GM18951 (cell line): ENCODE measurements around the gene ADAMTS1.

Source experiments
- POLR2A ChIP-seq: IDR thresholded peaks from 4 replicates; pipeline ENCODE4 v1.6.1; 2011; ENCODE audit warnings: mild to moderate bottlenecking; ENCODE audit not compliant: insufficient read length, insufficient read depth; ENCODE audit errors: extremely low read depth
- in situ Hi-C: fragments of 300-500 bp; cut with MboI; formaldehyde crosslinking; loops from one replicate; pipeline ENCODE4 v1.12.0; 2022; ENCODE audit warnings: low sequenced_read_pairs, mixed read lengths, inconsistent platforms; ENCODE audit not compliant: unreplicated experiment

The ADAMTS1 gene

DNA sequence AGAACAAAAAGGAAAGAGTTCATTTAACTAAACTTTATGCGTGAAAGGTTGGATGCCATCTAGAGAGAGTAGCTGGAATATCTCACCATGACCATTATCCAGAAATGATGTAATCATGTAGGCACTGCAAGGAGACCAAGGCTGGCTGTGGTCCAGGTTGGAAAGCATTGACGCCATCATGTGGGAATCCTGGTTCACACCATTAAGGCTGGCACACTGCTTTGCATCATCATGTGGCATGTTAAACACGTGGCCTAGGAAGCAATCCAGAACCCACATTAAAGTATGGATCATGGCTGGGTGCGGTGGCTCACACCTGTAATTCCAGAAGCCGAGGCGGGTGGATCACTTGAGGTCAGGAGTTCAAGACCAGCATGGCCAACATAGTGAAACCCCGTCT lies 4.3 kb downstream of the ADAMTS1 start:
- no peak for TF ChIP-seq POLR2A
- in situ Hi-C loops: loop anchor here (25.0 kb wide), 2 partner anchors 871 to 1896 kb away; no protein-coding TSS in a partner anchor

DNA sequence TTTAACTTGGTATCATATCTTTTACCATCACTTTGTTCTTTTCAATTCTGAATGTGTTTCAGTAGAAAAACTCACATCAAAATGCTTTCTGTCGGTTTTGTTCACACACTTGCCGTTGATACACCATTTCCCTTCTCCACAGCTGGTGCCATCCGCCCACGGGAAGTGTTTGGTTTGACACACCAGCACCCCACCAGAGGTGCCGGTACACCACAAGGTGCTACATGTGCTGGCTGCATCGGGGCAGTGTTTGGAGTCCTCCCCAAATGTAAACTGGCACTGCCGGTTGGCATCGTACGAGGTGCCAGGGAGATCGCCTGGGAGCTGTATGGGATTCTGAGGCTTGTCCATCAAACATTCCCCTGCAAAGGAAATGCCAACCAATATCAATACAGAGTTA lies 5.0 kb downstream of the ADAMTS1 start:
- no peak for TF ChIP-seq POLR2A

DNA sequence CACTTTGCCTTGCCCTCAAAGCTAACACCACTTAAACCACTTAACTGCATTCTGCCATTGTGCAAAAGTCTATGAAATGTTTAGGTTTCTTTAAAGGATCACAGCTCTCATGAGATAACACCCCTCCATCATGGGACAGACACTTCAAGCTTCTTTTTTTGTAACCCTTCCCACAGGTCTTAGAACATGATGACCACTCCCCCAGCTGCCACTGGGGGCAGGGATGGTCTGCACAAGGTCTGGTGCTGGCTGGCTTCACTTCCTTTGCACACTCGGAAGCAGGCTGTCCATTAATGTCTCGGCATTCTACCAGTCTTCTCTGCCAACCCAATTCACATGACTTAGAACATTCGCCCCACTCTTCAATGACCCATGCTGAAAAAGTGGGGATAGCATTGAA lies 7.7 kb downstream of the ADAMTS1 start:
- no peak for TF ChIP-seq POLR2A
- in situ Hi-C loops: loop anchor here (25.0 kb wide), 2 partner anchors 875 to 1900 kb away; no protein-coding TSS in a partner anchor

More for the DNA sequence above, 5.0 kb downstream of the ADAMTS1 start:
- in situ Hi-C loops: loop anchor here (25.0 kb wide), 2 partner anchors 872 to 1897 kb away; no protein-coding TSS in a partner anchor

DNA sequence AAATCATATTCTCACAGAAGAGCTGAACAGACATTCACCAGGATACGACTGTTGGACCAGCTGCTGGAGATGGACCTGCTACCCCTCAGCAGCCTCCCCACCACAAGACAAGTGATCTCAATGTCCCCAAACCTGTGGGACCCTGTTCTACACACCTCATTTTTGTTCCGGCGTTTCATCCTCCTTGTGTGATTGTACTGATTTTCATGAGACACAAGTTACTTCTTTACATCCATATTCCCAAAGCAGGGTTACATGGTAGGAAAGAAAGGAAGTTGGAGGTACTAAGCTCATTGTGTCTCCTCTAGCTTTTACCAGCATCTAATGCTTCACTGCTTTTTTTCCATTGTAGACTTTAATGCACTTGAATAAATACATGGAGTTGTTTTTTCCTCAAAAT lies 8.7 kb downstream of the ADAMTS1 start:
- in situ Hi-C loops: loop anchor here (25.0 kb wide), 2 partner anchors 876 to 1901 kb away; no protein-coding TSS in a partner anchor
- no peak for TF ChIP-seq POLR2A

DNA sequence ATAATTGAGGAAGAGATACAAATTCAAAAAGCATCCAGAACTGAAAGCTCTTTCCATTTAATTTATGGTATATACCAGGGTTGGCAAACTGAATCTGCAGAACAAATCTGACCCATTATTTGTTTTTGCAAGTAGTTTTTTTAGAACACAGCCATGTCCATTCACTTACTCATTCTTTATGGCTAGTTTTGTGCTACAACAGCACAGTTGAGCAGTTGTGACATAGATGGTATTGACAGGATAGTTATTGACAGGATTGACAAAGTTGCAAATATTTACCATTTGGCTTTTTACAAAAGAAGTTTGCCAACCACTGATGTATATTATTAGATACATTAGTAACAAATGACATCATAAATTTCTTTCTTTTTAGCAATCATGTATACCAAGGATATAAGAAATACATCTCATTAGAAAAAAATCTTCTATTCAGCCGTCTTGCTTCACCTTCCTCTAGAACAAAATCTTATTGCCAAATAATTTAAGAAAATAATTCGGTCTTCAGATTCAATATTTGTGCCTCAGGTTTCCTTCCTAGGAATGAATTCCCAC lies 9.4 kb downstream of the ADAMTS1 start:
- TF ChIP-seq POLR2A: no peak
- in situ Hi-C loops: loop anchor here (25.0 kb wide), 2 partner anchors 877 to 1902 kb away; no protein-coding TSS in a partner anchor

DNA sequence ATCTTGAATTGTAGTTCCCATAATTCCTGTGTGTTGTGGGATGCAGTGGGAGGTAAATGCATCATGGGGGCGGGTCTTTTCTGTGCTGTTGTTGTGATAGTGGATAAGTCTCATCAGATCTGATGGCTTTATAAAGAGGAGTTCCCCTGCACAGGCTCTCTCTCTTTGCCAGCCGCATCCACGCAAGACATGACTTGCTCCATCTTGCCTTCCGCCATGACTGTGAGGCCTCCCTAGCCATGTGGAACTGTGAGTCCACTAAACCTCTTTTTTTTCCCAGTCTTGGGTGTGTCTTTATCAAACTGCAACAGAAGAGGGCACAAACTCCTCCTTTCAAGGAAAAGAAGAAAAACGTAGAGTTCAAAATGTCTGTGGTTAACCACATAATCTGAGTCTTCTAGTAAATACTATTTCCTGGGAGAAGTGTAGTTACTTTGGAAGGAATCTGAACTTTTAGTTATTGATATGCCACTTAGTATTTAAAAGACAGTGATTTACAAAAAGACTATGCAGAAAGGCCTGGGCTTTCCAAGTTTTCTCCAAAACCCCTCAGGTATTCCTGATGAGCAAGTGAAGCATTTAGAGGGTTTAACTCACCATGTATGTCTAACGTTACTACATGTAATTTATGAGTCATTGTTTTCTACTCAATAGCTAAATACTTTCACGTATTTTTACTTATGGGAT lies 10.0 kb downstream of the ADAMTS1 start:
- in situ Hi-C loops: loop anchor here (25.0 kb wide), 2 partner anchors 877 to 1902 kb away; no protein-coding TSS in a partner anchor
- TF ChIP-seq POLR2A: no peak

DNA sequence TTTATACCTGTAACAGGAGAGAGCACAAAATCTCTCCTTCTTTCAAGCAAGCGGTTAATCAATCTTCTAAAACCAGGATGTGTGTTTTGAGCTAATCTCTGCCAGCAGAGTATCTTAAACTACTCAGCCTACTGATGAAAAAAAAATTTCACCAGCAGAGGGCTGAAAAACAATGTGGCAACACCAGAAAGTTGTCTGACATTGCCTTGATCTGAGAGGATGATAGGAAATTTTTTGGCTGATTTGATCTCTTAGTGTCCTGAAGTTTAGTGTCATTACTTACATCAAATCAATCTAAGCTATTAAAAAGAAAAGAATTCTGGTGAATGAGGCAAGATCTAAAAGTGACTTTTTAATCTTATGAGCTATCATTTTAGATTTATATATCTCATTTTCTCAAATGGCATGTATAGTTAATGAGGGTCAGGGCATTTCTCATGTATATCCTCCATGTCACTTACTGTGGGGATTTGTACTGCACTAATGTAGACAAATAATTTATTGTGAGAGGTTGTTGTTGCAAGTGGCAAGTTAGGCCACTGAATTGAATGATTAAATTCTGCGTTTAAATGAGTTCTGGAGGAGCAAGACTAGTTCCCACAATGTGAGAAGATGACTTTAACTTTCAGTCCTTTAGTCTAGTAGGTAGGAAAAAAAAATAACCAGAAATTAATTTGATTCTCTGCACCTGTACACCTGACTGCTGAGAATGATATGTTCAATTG lies 10.9 kb downstream of the ADAMTS1 start:
- TF ChIP-seq POLR2A: no peak
- in situ Hi-C loops: loop anchor here (25.0 kb wide), 2 partner anchors 878 to 1903 kb away; no protein-coding TSS in a partner anchor

DNA sequence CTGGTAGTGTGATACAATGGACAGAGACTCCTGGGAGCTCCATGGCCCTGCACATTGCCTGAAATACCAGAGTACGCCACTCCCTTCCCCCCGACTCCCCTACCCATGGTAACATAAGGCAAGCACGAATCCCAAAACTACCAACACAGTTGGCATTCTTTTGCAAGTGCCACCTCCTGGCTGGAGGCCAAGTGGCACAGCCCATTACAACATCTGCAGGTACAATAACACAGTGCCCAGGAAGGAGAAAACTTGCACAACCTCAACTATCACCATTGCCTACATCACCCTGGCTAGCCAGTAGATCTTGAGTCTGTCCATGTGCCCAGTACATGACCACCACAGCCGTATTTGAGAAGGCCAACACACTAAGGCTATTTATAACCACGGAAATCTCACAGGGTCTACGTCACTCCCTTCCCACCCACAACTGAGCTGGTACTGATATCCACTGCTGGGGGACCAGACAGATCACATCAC lies 11.7 kb downstream of the ADAMTS1 start:
- TF ChIP-seq POLR2A: no peak

DNA sequence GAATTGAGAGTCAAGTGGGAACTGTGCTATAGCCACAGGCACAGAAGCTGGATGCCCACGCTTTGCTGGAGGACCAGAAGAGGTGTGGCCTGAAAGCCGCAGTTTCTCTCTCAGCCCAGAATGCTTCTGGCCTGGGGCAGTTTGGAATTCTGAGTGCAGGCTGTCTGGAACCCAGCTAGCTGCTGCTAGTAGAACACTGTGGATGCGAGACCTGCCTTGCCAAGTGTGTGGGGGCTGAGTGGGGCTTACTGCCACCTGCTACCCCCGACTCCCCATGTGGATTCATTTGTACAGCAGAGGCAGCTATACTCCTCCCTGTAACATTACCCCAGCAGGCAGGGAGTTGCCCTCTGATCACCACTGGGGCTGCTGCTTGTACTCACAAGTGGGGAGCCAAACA lies 12.2 kb downstream of the ADAMTS1 start:
- TF ChIP-seq POLR2A: no peak
- in situ Hi-C loops: loop anchor here (25.0 kb wide), 2 partner anchors 879 to 1904 kb away; no protein-coding TSS in a partner anchor

More for the DNA sequence above, 11.7 kb downstream of the ADAMTS1 start:
- in situ Hi-C loops: loop anchor here (25.0 kb wide), 2 partner anchors 879 to 1904 kb away; no protein-coding TSS in a partner anchor

DNA sequence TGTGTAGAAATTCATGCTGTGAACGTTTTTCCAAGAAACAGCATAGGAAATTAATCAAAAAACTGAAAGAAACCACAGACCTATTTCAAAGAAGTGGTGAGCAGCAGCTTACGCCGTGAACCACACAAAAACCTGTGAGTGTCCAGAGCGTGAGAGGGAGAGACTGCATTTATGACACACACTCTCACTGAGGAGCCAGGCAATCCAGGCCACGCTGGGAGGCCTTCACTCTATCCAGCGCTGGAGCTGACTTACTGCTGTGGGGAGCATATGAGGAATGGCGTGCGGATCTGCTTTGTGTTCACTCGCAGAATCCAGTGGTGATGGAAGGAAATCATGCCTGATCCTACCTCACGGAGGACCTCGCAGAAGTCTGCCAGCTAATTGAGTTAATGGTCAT lies 12.7 kb downstream of the ADAMTS1 start:
- in situ Hi-C loops: loop anchor here (25.0 kb wide), 2 partner anchors 880 to 1905 kb away; no protein-coding TSS in a partner anchor

DNA sequence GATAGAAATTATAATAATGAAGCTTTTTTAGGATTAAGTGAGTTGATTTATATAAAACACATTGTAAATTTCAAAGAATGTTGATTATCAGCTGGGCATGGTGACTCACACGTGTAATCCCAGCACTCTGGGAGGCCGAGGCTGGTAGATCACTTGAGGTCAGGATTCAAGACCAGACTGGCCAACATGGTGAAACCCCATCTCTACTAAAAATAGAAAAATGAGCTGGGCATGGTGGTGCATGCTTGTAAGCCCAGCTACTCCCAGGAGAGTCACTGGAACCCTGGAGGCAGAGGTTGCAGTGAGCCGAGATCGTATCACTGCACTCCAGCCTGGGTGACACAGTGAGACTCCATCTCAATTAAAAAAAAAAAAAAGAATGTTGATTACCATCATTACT lies 18.4 kb downstream of the ADAMTS1 start:
- no peak for TF ChIP-seq POLR2A
- in situ Hi-C loops: loop anchor here (25.0 kb wide), 2 partner anchors 886 to 1910 kb away; no protein-coding TSS in a partner anchor

More for the DNA sequence above, 12.7 kb downstream of the ADAMTS1 start:
- TF ChIP-seq POLR2A: no peak

DNA sequence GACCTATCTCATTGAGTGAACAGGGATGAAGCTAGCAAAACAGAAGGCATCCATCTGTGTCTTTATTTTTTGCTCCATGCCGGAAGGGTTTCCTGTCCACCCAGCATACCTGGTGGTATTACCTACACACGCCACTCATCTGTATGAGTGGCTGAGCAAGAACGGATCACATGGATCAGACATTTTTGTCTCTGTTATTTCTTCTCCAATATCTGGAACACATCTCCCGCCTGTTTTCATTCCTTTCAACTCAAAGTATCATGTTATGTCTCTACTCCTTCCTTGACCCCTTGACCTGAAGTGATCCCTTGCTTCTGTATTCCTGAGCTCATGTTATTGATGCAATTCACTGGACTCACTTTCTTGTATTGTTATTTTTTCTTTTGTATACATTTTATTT lies 24.7 kb downstream of the ADAMTS1 start:
- TF ChIP-seq POLR2A: no peak
- in situ Hi-C loops: no loop called here
